ENCODE data around the gene PRSS12. TPM values are rescaled to one million over a fixed set of nuclear protein-coding genes. Genes with fewer than 3 reads are reported as not detected.

PRSS12 gene
- total RNA-seq, 1 donor from 2014 or later, result 0.05 TPM

DNA sequence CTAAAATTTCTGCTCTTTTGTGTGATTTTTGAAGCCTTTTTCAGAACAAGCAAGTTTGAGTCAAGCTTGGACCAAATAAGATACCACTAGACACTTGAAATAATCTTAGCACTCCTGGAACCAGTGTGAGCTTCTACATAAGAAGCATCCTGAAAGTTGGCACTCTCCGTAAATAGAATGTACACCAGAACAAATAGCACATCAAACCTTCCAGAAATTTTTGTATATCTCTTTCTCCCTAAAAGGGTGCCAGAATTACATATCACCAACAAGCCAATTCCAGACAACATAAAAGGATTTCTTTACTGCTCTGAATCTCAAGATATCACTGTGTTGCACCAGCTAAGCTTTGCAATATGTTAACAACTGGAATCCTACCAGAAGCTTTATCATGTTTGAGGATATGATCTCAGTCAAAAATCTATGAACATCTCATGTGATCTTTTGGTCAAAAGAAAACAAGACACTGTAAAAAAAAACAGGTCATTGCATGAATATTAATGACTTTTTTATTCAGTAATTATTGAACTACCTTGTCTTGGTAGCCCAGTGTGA, 117.2 kb downstream of the PRSS12 start:
- intact Hi-C loops (cut with DNase I), result no loop called here
- DNase-seq (ENCODE audit: low spot score), result no peak
